GM19240 (cell line): ENCODE results near the gene HTT.

ENCODE experiments used
- DNase-seq: peaks from one replicate; pipeline ENCODE4 v3.0.0; 2011; ENCODE audit warnings: low spot score; ENCODE audit not compliant: insufficient read length

Gene HTT

DNA sequence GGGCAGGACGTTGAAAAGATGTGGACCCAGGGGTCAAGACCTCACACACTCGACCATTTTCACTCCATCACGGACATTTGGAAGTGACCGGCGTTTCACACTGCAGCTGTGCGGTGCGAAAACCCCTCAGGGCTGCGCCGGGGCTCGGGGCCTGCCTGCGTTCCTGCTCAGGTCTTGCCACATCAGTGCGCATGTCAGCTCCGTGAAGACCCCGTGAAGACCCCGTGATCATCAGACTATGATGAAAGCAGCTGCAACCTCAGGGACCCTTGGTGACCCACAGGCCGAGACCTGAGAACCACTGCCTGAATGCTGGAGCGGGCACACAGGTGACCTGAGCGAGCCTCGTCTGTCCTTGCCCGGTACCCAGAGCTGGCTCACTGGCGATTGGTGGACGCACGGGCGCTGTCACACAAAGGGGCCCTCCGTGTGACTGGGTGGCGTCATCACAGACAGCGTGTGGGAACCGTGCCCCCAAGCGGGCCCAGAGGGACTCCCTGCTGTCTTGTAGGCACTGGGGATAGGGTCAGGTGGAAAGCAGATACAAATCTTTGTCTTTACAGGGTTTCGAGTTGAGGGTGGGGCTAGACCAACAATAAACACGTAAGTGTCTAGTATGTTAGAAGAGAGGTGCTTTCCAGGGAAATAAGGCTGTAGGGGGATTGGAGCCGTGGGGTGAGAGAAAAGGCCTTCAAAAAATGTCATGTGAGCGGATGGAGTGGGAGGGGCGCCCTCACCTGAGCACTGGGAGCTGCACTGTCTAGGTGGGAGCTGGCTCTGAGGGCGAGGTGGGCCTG, 187.1 kb downstream of the HTT start:
- DNase-seq: no peak

- DNase-seq: no peak
Observed at GRCh38 chr4:3262208-3263052, 187.9 kb downstream of the HTT start.

DNA sequence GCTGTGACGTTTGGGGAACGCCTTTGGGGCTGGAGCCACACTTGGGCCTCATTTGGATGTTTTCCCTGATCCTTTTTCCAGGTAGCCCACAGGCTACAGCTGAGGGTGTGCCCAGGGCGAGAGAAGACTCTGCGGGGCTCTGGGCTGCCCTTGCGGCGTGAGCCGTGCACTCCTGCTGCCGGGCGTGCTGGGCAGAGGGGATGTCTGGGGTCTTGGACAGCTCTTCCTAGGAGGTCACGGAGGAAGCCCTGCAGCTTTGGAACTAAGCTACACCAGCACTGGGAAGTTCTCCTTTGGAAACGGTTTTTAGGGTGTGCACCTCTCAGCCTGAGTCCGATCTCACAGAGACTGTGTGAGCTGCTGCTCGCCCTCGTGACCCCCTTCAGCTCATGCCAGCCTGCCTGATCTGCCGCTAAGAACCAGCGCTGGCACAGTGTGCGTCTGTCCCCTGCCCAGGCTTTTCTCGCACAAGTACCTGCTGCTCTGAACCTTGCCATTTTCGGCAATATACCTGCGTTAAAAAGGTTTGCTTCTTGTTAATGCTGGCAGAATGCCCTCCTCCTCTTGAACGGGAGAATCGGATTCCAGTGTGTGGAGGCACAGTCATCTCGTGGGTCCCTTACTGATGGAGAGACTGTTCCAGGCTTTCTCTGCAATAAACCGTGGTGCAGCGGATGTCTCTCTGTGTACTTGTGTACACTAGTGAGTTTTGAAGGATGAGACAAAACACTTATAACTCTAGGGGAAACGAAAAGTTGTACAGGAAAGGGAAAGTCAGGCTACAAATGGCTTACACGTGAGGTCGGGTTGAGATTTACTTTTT, 188.8 kb downstream of the HTT start:
- DNase-seq: no peak

GRCh38 chr4:3263876-3264193, 189.4 kb downstream of the HTT start:
- no peak for DNase-seq

GRCh38 chr4:3266076-3266475, 191.6 kb downstream of the HTT start:
- no peak for DNase-seq

- DNase-seq: no peak
Observed at GRCh38 chr4:3267576-3268394, 193.3 kb downstream of the HTT start.

- no peak for DNase-seq
Observed at GRCh38 chr4:3268395-3269104, 194.1 kb downstream of the HTT start.

GRCh38 chr4:3269105-3269927, 194.8 kb downstream of the HTT start:
- DNase-seq: no peak

DNA sequence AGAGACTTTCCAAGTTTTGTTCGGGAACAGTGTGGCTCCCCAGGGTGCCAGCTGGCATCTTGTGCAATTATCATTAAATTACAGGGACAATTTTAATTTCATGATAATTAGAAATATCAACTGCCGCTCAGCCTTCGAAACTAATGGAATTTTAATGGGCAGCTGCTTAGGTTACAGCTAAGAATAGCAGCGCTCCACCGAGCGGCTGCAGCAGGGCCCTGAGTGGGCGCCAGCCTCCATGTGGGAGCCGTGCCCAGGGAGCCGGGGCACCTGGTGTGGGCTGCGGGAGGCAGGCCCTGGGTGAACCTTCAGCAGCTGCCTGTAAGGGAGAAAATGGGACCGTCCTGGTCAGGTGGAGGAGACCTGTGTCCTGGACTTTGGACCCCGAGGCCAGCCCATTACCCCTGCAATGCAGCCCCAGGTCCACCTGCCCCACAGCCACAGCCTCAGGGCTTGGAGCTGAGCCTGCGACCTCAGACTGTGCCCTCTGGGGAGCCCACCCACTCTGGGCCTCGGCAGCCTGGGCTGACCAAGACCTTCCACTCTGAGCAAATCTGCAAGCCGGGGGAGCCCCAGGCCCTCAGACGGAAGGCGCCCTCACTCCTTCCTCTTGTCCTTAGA, 195.6 kb downstream of the HTT start:
- DNase-seq: no peak

- no peak for DNase-seq
Observed at GRCh38 chr4:3271131-3271530, 196.7 kb downstream of the HTT start.

DNA sequence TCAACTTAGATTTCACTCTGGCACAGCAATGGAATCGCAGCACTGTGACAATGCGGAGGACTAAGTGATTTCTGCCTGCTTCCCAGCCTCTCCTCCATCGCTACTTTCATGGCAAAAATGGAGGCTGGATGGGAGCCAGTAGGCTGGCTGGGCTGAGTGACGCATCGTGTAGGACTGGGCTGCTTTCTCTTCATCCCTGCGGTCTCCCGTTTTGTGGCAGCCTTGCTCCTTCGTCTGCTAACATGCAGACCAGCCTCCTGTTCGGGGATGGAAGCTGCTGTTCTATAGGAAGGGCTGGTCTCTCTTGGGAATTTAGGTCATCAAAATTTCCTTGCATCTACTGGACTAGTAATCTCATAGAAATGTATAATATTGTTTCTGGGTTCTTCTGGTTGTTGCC, 202.5 kb downstream of the HTT start:
- DNase-seq: no peak

DNA sequence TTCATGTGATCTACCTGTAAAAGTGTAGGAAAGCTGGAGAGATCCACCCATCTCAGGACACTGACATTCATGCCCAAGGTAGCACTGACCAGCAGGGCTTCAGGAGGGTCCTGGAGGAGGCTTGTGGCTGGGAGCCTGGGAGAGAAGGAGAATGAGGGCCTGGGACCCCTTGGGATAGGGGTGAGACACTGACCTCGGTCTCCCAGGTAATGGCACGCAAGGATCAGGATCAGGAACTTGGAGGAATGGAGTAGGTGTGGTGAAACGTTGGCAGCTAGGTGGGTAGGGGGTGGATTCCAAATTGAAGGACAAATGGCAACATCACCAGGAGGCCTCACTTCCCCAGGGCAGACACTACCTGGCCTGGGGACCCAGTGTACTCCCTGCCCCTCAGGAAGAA, 206.0 kb downstream of the HTT start:
- DNase-seq: no peak

- no peak for DNase-seq
Observed at GRCh38 chr4:3283483-3283882, 209.0 kb downstream of the HTT start.

DNA sequence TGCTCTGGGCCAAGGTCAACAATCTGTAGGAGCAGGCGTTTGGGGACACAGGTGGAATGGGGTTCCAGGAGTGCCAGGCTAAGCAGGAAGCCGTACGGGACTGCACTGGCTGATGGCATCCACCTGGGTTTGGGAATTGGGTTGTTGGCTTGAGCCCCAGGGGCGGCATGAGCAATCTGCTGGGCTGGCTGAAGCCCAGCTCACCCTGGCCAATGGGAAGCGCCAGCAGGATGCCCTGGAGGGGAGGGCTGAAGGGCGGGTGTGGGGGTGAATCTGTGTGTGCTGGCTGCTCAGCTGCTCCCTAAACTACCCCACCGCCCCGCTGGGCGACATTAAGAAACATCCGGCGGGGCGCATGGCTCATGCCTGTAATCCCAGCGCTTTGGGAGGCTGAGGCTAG, 209.4 kb downstream of the HTT start:
- DNase-seq: no peak

GRCh38 chr4:3284734-3285557, 210.5 kb downstream of the HTT start:
- DNase-seq: no peak

GRCh38 chr4:3285558-3286334, 211.3 kb downstream of the HTT start:
- no peak for DNase-seq

DNA sequence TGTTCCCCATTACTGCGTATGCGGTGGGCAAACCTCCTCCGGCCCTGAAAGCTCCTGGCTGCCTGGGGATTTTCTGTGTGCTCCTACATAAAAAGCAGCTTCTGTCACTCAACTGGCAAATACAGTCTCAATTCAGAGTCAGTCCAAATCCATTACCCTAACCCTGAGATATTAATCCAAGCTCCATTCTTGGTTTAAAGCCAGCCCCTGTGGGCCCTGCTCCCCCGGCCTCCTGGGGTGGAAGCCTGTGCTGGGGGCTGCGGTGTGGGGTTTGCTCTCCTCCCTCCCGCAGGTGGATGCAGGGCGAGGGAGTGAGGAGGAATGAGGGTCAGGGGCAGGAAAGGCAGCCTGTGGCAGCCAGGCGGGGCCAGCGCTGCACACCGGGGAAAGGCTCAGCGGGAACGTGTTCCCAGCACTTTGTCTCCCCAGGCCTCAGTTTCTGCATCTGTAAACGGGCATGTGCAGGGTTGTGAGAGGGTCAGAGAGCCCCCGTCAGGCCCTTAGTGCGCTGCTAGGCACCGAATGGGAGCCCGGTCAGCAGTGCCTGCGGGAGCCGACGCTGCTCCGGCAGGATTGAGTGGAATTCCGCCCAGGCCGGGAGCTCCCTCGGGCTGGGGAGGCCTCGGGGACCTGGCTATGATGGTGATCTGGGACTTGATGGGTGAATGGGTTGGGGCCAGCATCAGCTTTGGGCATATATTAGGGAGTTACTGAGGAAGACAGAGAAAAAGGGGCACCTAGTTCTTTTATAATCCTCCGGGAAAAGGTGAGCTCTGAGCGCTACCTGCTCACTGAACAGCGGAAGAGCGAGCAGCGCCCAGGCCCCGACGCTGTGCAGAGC, 212.1 kb downstream of the HTT start:
- DNase-seq: no peak
